Hepatocyte (in vitro differentiated cells): ENCODE results near the gene DPH1.

Source experiments
- CTCF ChIP-seq: fragments of 200-600 bp; sonication (generic); IDR thresholded peaks from 2 replicates; pipeline ENCODE4 v1.5.1; 2016; ENCODE audit warnings: antibody characterized with exemption, mild to moderate bottlenecking; ENCODE audit not compliant: poor library complexity
- EZH2 ChIP-seq: fragments of 200-600 bp; sonication (generic); IDR thresholded peaks from 2 replicates; pipeline ENCODE4 v1.6.1; 2016; ENCODE audit warnings: antibody characterized with exemption, mild to moderate bottlenecking, borderline replicate concordance
- EZH2phosphoT487 ChIP-seq: fragments of 200-600 bp; sonication (generic); IDR thresholded peaks from one replicate; pipeline ENCODE4 v1.6.1; 2018; ENCODE audit warnings: antibody characterized with exemption, mild to moderate bottlenecking, low read depth, moderate library complexity; ENCODE audit not compliant: unreplicated experiment, severe bottlenecking

DNA sequence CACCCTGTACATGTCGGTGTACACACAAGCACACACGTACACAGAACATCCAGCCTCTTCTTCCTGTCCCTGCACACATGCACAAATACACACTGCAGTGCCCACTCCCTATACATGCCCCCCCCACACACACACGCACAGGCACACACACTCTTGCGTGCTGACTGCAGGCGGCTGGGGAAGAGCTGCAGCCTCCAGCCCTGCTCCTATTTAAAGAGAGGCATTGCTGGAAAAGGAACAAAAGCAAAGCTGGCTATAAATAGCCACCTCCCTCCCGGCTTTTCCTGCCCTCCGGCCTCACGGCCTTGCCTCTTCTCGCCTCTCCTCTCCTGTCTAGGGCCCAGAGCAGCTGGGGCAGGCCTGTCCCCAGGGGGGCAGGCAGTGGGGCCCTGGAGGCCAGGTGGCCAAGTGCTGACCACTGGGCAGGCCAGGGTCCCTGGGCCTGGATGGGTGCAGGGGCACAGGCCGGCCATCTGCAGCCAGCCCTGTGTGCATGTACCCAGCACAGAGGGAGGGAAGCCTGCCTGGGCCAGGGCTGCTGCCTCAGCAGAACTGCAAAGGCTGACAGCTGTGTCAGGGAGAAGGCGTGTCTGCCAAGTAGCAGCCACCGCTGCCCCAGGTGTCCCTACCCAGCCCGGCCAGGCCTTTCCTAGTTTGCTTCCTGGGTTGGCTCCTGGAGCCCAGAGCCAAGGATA is 30.2 kb upstream of the DPH1 start:
- TF ChIP-seq CTCF (no peak), EZH2phosphoT487 (no peak), EZH2 (no peak)
